Effector memory CD8-positive, alpha-beta T cell (primary cell): ENCODE results near the gene SLC8A1.

Experiments used
- ATAC-seq: fragments of 150-1000 bp; cut with Tn5 transposase; replicated peaks from 2 replicates; pipeline ENCODE4 v1.10.0; 2021; ENCODE audit warnings: mild to moderate bottlenecking, moderate library complexity
- DNase-seq, 3 experiments: peaks; one replicate each; pipeline ENCODE4 v3.0.0; 2021
- H3K27ac Mint-ChIP-seq, 2 donors: one replicate each; pipeline ENCODE4 v1.8.0; 2022; ENCODE audit warnings: mild to moderate bottlenecking in 2 of 2, mixed read lengths in 2 of 2, moderate library complexity in 2 of 2
- H3K27me3 Mint-ChIP-seq, 2 donors: one replicate each; pipeline ENCODE4 v1.8.0; 2022; ENCODE audit warnings: mixed read lengths in 2 of 2
- H3K36me3 Mint-ChIP-seq: one replicate; pipeline ENCODE4 v1.8.0; 2022; ENCODE audit warnings: mild to moderate bottlenecking, moderate library complexity, mixed read lengths; ENCODE audit not compliant: insufficient read depth
- H3K4me1 Mint-ChIP-seq, 2 donors: one replicate each; pipeline ENCODE4 v1.8.0; 2022; ENCODE audit warnings: low read depth in 2 of 2, mixed read lengths in 2 of 2
- H3K4me3 Mint-ChIP-seq, 2 donors: one replicate each; pipeline ENCODE4 v1.8.0; 2022; ENCODE audit warnings: mild to moderate bottlenecking in 2 of 2, mixed read lengths in 2 of 2, moderate library complexity in 2 of 2
- H3K9me3 Mint-ChIP-seq, 2 donors: one replicate each; pipeline ENCODE4 v1.8.0; 2022; ENCODE audit warnings: mixed read lengths in 2 of 2

SLC8A1 gene

DNA sequence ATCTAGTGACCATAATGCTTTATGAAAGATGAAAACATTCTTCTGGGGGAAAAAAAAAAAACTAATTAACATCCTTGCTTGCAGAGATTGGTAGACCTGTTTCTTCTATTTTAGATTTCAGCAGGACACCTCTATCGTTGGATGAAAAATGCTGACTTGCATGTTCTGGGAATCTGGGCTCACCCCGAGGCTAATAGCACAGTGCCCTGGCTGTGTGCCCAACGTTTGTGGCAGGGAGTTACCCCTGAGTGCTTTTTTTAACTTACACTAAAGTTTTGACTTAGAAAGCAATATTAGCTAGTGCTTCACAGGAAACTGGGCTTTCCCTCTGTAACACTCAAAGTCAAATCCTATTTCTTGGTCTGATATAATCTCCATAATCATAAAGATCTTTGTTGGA is 233.2 kb downstream of the SLC8A1 start:
- peaks cover 6 to 28% of the 10 kb centered on the region in 2 donors for H3K9me3 Mint-ChIP-seq
- H3K36me3 Mint-ChIP-seq, result peaks cover 2% of the 10 kb centered on the region
- no peak overlapping the region for H3K27ac Mint-ChIP-seq
- H3K4me1 Mint-ChIP-seq, result no peaks in the 10 kb centered on the region
- no peaks in the 10 kb centered on the region for H3K27me3 Mint-ChIP-seq
- DNase-seq (no peak), ATAC-seq (no peak)
- no peak overlapping the region for H3K4me3 Mint-ChIP-seq

DNA sequence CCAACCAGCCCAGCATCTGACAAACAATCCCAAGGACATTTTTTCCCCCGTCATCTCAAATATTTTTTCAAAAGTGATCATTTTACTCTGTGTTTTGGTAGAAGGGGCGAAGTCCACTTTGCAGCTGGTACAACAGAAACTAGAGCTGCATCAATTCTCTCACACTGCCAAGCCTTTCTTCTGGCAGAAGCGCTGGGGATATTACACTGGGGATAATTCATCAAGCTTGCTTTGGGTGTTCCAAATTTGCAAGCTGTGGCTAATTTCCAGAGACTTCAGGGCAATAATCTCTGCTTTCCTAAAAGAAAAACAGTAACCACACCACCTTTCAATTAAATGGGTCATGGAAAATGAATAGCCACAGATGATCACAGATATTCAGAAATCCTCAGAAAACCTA is 238.3 kb downstream of the SLC8A1 start:
- H3K36me3 Mint-ChIP-seq, result no peaks in the 10 kb centered on the region
- no peak overlapping the region for H3K27ac Mint-ChIP-seq
- no peak for ATAC-seq
- no peaks in the 10 kb centered on the region for H3K4me1 Mint-ChIP-seq
- no peaks in the 10 kb centered on the region for H3K27me3 Mint-ChIP-seq
- H3K9me3 Mint-ChIP-seq, result peaks cover 8 to 13% of the 10 kb centered on the region in 2 donors
- H3K4me3 Mint-ChIP-seq, result no peak overlapping the region
- DNase-seq, result no peak

DNA sequence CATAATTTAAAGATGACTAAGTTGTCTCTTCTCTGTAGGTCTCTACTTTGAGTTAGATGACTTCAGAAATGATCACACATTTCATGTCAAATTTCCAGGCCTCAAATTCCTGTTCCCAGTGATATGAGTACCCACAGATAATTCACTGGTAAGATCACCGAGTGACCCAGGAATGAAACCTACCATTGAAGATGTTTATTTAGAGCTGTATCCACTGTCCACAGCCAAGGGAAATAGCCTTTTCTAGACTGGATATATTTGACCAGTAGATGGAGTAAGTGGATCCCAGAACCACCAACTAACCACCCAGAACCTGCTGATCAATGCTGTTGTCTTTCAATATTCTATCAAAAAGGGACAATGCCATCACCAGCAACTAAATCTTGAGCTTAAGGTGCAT is 238.8 kb downstream of the SLC8A1 start:
- Mint-ChIP-seq H3K27me3 (no peaks in the 10 kb centered on the region), H3K9me3 (peaks cover 8 to 13% of the 10 kb centered on the region in 2 donors), H3K4me1 (no peaks in the 10 kb centered on the region), H3K4me3 (no peak overlapping the region), H3K27ac (no peak overlapping the region), H3K36me3 (no peaks in the 10 kb centered on the region)
- ATAC-seq, result no peak
- no peak for DNase-seq

DNA sequence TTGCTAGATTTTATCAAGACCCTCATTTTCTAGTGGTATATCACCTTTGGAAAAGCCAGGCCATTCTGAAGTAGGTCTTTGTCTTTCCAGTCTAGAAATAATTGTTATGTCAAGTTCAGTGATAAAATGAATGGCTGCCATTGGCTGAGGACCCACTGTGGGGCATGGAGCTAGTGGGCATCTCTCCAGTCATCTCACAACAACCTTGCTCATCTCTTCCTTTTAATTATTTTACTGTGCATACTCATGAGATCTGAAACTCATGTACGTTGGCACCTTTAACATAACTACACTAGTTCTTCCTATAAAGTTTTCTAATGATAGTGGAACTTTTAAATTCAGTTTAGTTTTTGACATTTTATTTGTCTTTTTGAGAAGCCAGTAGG is 240.9 kb downstream of the SLC8A1 start:
- Mint-ChIP-seq H3K4me3 (no peak overlapping the region), H3K4me1 (no peaks in the 10 kb centered on the region), H3K27me3 (no peaks in the 10 kb centered on the region), H3K27ac (no peak overlapping the region), H3K9me3 (peaks cover 0 to 4% of the 10 kb centered on the region in 2 donors), H3K36me3 (no peaks in the 10 kb centered on the region)
- ATAC-seq (no peak), DNase-seq (no peak)

DNA sequence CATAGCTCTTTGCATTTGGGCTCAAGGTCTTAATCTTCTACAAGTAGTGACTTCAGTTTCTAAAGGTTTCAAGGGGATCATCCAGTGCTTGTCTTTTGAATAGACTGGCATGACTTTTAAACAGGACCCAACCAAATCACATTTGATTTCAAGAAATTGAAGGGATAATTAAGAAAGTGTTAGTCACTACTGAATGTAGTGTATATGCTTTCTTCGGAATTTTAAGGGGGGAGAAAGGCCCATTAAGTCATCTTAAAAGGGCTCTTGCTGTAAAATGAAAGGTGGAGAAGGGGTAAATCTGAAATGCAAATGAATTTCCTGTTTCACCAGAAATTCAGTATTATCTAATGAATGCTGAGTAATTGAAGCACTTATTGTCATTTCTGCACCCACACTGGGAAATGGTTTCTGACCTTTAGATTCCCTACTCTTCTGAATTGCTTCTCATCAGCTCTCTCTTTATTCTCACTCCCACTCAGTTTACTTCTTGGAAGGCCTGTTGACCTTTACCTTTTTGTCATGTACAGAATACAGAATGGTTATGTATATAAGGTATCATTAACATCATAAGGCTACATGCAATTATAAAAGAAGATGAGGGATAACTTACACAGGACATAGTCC is 241.4 kb downstream of the SLC8A1 start:
- ATAC-seq, result no peak
- Mint-ChIP-seq H3K27me3 (no peaks in the 10 kb centered on the region), H3K36me3 (no peaks in the 10 kb centered on the region), H3K4me3 (no peak overlapping the region), H3K27ac (no peak overlapping the region), H3K9me3 (peaks cover 0 to 4% of the 10 kb centered on the region in 2 donors), H3K4me1 (no peaks in the 10 kb centered on the region)
- no peak for DNase-seq

DNA sequence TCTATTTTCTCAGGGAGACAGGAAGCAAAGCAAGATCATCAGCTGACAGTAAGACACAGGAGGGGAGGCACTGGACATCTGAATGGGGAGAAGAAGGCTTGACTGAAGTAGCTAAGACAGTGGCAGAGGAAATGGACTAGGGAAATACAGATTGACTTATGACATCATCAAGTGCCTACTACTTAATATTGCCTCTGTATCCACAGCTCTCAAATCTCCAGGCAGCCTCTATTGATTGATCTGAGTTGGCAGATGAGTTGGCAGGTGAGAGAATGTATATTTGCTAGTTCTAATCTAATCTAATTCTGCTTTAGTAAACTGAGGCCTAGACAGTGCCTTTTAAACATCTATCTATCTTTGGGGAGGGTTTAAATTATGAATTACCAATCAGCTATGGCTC is 242.1 kb downstream of the SLC8A1 start:
- DNase-seq (no peak), ATAC-seq (no peak)
- no peaks in the 10 kb centered on the region for H3K36me3 Mint-ChIP-seq
- H3K4me3 Mint-ChIP-seq, result no peak overlapping the region
- peaks cover 0 to 6% of the 10 kb centered on the region in 2 donors for H3K9me3 Mint-ChIP-seq
- no peak overlapping the region for H3K27ac Mint-ChIP-seq
- H3K4me1 Mint-ChIP-seq, result no peaks in the 10 kb centered on the region
- H3K27me3 Mint-ChIP-seq, result no peaks in the 10 kb centered on the region

DNA sequence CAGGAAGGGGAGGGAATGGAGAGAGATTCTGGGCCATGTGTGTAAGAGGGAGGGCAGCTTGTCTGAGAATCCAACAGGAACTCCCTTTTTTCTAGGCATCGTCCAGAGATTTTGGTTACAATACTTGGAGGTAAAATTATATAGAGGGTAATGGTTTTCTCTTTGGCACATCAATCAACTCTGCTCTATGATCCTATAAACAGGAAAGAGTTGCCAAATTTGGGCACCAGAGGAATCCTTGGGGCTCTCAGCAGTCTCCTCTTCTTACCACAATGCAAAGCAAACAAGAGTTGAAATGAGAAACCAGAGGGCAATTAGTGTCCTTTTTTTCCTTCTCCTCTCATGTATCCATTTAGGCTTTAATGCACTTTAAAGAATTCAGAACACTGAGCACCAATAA is 243.4 kb downstream of the SLC8A1 start:
- H3K9me3 Mint-ChIP-seq, result peaks cover 0 to 6% of the 10 kb centered on the region in 2 donors
- H3K27ac Mint-ChIP-seq, result no peak overlapping the region
- H3K27me3 Mint-ChIP-seq, result no peaks in the 10 kb centered on the region
- H3K4me3 Mint-ChIP-seq, result no peak overlapping the region
- no peaks in the 10 kb centered on the region for H3K4me1 Mint-ChIP-seq
- ATAC-seq (no peak), DNase-seq (no peak)
- H3K36me3 Mint-ChIP-seq, result no peaks in the 10 kb centered on the region

DNA sequence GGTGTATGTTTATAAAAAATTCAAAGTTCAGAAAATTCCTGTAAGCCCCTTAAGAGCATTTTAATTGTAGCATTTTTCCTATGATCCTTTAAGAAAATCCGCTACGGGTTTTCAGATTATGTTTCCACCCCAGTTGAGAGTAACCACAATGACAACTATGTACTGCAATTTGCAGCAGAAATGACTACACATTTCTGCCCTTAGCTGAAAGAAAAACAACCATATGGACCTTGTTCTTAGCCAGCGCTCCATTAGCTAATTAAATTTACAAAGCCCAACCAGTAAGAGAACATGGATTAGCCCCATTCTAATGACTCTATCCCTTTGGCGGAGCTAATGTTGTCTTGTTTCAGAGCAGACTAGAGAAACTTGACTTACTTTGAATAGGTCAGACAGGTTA is 247.6 kb downstream of the SLC8A1 start:
- Mint-ChIP-seq H3K4me1 (no peaks in the 10 kb centered on the region), H3K36me3 (no peaks in the 10 kb centered on the region), H3K4me3 (no peak overlapping the region), H3K9me3 (peaks cover 0 to 5% of the 10 kb centered on the region in 2 donors), H3K27me3 (no peaks in the 10 kb centered on the region), H3K27ac (no peak overlapping the region)
- DNase-seq (no peak), ATAC-seq (no peak)

DNA sequence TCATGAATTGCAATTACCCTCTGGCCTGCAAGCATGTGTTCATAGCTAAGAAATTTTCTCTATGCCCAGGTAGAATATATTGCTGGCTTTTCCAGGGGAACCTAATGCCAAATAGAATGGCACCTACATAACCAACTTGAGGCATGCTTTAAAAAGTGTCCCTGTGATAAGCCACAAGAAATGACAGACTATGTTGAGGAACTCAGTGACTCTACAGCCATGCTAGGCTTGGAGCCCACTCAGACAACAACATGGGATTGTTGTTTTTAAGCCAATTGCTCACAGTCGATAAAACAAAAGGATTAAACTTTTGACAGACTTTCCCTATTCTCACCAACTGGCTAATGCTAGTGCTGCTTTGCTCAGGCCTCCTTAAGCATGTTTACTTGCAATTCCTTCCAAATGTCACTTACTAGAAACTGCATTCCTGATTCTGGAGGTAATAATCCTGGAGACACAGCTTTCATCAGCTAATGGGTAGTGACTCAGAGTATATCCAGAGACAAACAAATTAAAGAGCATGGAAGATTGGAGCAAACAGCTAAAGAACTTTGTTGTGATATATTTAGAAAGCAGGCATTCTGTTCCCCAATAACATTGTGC is 249.0 kb downstream of the SLC8A1 start:
- no peak overlapping the region for H3K4me3 Mint-ChIP-seq
- ATAC-seq, result no peak
- DNase-seq, result no peak

DNA sequence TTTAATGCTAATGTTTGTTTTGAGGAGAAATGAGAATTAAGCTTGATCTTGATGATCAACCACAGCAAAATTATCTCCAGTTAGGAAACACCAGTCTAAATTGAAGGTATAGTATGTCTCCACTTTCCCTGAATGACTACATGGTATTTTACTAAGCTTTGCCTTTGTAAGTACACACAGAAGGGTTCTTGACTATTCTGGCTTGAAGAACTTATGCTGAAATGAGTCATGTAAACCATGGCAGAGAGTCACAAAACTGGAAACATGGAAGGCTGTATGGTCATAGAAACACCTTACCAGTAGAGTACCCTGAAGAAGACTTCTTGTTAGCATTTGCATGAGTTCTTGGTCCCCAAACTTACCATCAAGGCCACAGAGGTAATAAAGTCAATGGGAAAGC is 250.5 kb downstream of the SLC8A1 start:
- H3K27ac Mint-ChIP-seq, result no peak overlapping the region

More for the DNA sequence above, 249.0 kb downstream of the SLC8A1 start:
- H3K9me3 Mint-ChIP-seq, result peaks cover 0 to 4% of the 10 kb centered on the region in 2 donors
- no peak overlapping the region for H3K27ac Mint-ChIP-seq
- no peaks in the 10 kb centered on the region for H3K27me3 Mint-ChIP-seq
- no peaks in the 10 kb centered on the region for H3K36me3 Mint-ChIP-seq
- H3K4me1 Mint-ChIP-seq, result no peaks in the 10 kb centered on the region

DNA sequence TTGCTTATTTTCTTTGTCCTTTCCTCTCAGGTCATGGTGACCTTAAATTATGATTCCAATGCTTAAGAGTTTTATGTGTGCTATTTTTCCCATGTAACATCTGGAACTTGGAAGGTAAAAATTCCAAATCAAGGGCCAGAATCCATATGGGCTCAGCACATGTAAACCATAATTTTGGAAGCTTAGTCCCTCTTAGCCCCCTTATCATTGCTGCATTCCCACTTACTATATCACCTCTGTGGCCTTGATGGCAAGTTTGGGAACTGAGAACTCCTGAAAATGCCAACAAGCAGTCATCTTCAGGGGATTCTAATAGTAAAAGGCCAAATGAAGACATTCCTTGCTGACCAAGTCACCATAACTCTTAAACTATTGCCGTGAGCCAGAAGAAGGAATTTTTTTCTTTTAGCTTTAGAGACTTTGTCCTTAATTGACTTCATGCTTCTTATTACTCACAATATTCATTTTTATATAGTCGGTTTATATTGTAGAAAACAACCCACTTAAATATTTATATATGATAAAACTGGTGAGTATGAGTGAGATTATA is 251.4 kb downstream of the SLC8A1 start:
- Mint-ChIP-seq H3K4me3 (no peak overlapping the region), H3K27me3 (no peaks in the 10 kb centered on the region), H3K27ac (no peak overlapping the region), H3K4me1 (no peaks in the 10 kb centered on the region), H3K9me3 (peaks cover 0 to 4% of the 10 kb centered on the region in 2 donors), H3K36me3 (no peaks in the 10 kb centered on the region)
- DNase-seq, result no peak
- no peak for ATAC-seq

More for the DNA sequence above, 250.5 kb downstream of the SLC8A1 start:
- no peaks in the 10 kb centered on the region for H3K36me3 Mint-ChIP-seq
- H3K4me1 Mint-ChIP-seq, result no peaks in the 10 kb centered on the region
- H3K4me3 Mint-ChIP-seq, result no peak overlapping the region
- ATAC-seq, result no peak
- peaks cover 0 to 4% of the 10 kb centered on the region in 2 donors for H3K9me3 Mint-ChIP-seq
- no peak for DNase-seq
- H3K27me3 Mint-ChIP-seq, result no peaks in the 10 kb centered on the region

DNA sequence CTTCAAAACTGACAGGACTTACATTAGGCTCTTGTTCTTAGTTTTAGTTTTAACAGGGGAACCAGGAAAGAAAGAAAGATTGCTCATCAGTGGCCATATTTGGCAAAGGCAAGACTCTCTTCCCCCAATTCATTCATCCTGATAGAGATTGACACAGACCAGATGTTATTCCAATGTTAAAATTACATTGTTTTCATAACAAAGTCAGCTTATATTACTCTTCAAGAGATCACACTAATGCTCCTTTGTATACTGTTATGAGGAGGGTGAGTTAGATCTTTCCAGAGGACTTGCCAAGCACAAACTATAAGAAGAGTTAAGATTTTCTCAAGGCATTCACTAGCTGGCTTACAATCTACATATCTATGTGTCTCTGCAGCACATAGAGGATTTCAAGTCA is 252.1 kb downstream of the SLC8A1 start:
- ATAC-seq (no peak), DNase-seq (no peak)
- Mint-ChIP-seq H3K27me3 (no peaks in the 10 kb centered on the region), H3K27ac (no peak overlapping the region), H3K4me1 (no peaks in the 10 kb centered on the region), H3K9me3 (peaks cover 3 to 4% of the 10 kb centered on the region in 2 donors), H3K4me3 (no peak overlapping the region), H3K36me3 (no peaks in the 10 kb centered on the region)

DNA sequence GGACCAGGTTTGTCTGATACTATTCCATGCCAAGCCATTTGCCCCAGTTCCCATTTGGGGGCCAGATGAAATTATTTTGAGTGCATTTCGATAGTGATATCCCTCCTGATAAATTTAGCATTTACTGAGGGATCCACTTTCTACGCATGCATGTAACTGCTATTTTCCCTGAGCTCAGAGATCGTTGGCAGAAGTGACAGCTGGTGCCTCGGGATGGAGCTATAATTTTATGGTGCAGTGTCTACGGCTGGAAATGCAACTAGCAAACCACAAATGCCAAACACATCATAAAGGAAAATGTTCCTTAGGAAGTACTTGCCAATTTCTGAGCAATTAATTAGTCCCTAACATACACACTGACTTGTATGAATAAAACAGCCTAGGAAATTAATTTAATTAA is 254.8 kb downstream of the SLC8A1 start:
- Mint-ChIP-seq H3K4me3 (no peak overlapping the region), H3K27me3 (no peaks in the 10 kb centered on the region), H3K4me1 (no peaks in the 10 kb centered on the region), H3K36me3 (no peaks in the 10 kb centered on the region), H3K9me3 (peaks cover 4 to 20% of the 10 kb centered on the region in 2 donors), H3K27ac (no peak overlapping the region)
- no peak for DNase-seq
- ATAC-seq, result no peak

DNA sequence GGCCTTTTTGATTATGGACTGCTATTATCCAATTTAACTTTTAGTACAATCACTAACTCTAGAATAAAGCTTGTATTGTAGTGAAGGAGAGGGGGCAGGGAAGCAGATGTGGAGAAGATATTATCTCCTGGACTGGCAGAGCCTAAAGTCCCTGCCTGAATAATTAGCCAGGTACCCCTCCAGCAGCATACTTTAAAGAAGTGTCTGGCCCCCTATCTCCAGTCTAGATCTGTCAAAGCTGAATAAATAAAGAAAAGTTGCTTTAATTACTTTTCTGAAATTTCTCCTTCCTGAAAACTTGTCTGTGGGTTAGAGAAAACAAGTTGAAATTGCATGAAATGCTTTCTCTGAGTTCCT is 258.2 kb downstream of the SLC8A1 start:
- H3K9me3 Mint-ChIP-seq, result peaks cover 1 to 20% of the 10 kb centered on the region in 2 donors
- no peaks in the 10 kb centered on the region for H3K27me3 Mint-ChIP-seq
- no peaks in the 10 kb centered on the region for H3K4me1 Mint-ChIP-seq
- DNase-seq (no peak), ATAC-seq (no peak)
- H3K4me3 Mint-ChIP-seq, result no peak overlapping the region
- no peak overlapping the region for H3K27ac Mint-ChIP-seq
- H3K36me3 Mint-ChIP-seq, result no peaks in the 10 kb centered on the region
